Measurements from ENCODE around the gene DCLRE1B. TPM values are rescaled to one million over a fixed set of nuclear protein-coding genes. Genes with fewer than 3 reads are reported as not detected.

DCLRE1B gene
- total and polyA plus RNA-seq, 9 of the 15 experiments (the other 6 are each of a cell fraction or from before 2014, with no cell fraction given): 10.6 to 28.8 (median 17.2) TPM

DNA sequence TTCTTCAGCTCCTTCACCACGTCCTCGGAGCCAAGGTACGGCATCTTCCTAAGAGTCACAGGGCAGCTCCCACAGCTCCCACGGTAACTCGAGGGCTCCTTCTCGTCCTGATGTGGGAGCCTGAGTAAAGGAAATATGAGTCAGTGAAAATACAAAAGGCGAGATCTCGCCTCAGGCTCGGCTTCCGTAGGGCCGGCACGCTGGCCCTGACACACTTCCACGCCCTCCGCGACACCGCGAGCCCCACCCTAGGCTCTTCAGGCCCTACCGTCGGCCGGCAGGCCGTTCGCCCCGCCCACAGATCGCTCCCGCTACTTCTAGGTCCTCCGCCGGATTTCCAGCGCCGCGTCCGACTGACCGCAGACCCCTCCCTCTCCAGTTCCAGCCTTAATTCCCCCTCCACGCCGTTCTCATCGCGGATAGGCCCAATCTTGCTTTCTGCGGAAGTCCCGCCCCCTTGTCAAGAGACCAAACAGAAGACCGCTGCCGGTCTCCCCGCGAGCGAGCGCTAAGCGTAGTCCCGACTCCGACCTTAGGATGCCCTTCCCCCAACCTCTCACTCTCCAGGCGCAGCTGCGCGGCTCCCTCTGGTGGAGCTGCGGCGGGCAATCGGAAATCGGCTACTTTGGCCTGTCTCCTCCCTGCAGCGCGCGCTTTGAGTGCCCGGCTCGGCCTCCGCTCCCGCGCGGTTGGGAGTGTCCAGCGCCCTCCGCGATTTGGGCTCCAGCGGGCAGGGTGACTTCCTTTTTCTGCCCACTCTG lies at the start of gene DCLRE1B, which contains the start of gene AP4B1 (continued):
- TF ChIP-seq, protein P1, sequence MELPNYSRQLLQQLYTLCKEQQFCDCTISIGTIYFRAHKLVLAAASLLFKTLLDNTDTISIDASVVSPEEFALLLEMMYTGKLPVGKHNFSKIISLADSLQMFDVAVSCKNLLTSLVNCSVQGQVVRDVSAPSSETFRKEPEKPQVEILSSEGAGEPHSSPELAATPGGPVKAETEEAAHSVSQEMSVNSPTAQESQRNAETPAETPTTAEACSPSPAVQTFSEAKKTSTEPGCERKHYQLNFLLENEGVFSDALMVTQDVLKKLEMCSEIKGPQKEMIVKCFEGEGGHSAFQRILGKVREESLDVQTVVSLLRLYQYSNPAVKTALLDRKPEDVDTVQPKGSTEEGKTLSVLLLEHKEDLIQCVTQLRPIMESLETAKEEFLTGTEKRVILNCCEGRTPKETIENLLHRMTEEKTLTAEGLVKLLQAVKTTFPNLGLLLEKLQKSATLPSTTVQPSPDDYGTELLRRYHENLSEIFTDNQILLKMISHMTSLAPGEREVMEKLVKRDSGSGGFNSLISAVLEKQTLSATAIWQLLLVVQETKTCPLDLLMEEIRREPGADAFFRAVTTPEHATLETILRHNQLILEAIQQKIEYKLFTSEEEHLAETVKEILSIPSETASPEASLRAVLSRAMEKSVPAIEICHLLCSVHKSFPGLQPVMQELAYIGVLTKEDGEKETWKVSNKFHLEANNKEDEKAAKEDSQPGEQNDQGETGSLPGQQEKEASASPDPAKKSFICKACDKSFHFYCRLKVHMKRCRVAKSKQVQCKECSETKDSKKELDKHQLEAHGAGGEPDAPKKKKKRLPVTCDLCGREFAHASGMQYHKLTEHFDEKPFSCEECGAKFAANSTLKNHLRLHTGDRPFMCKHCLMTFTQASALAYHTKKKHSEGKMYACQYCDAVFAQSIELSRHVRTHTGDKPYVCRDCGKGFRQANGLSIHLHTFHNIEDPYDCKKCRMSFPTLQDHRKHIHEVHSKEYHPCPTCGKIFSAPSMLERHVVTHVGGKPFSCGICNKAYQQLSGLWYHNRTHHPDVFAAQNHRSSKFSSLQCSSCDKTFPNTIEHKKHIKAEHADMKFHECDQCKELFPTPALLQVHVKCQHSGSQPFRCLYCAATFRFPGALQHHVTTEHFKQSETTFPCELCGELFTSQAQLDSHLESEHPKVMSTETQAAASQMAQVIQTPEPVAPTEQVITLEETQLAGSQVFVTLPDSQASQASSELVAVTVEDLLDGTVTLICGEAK (IDR thresholded peaks at IDR 0.05): peak; percentile 92
- TF ChIP-seq, protein P1 (CRISPR knock-in tag; IDR thresholded peaks at IDR 0.05): no peak
- TF ChIP-seq E2F3 (CRISPR knock-in tag; IDR thresholded peaks at IDR 0.05) (peak; percentile 98), RAD21 (CRISPR knock-in tag; conservative IDR thresholded peaks at IDR 0.05 in 1 of 2, IDR thresholded peaks at IDR 0.05 in 1 of 2) (peak; percentile 95 to 98), ZNF316 (IDR thresholded peaks at IDR 0.05) (peak; percentile 49), STAG1 (CRISPR knock-in tag; IDR thresholded peaks at IDR 0.05; ENCODE audit: borderline replicate concordance) (no peak), KAT8 (IDR thresholded peaks at IDR 0.05; ENCODE audit: low read depth) (no peak), NFE2L1 (tag; IDR thresholded peaks at IDR 0.05; ENCODE audit: borderline replicate concordance, low read depth) (no peak), JUND (IDR thresholded peaks at IDR 0.05; ENCODE audit: borderline replicate concordance, low read depth, low read length) (peak; percentile 80), JUND (tag; IDR thresholded peaks at IDR 0.05; ENCODE audit: borderline replicate concordance, low read depth, low read length) (peak; percentile 59; the same call in 1 of the 3 replicates)
- TF ChIP-seq, protein P2, sequence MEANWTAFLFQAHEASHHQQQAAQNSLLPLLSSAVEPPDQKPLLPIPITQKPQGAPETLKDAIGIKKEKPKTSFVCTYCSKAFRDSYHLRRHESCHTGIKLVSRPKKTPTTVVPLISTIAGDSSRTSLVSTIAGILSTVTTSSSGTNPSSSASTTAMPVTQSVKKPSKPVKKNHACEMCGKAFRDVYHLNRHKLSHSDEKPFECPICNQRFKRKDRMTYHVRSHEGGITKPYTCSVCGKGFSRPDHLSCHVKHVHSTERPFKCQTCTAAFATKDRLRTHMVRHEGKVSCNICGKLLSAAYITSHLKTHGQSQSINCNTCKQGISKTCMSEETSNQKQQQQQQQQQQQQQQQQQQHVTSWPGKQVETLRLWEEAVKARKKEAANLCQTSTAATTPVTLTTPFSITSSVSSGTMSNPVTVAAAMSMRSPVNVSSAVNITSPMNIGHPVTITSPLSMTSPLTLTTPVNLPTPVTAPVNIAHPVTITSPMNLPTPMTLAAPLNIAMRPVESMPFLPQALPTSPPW (CRISPR knock-in tag; IDR thresholded peaks at IDR 0.05): peak; percentile 94
- TF ChIP-seq, protein P3, sequence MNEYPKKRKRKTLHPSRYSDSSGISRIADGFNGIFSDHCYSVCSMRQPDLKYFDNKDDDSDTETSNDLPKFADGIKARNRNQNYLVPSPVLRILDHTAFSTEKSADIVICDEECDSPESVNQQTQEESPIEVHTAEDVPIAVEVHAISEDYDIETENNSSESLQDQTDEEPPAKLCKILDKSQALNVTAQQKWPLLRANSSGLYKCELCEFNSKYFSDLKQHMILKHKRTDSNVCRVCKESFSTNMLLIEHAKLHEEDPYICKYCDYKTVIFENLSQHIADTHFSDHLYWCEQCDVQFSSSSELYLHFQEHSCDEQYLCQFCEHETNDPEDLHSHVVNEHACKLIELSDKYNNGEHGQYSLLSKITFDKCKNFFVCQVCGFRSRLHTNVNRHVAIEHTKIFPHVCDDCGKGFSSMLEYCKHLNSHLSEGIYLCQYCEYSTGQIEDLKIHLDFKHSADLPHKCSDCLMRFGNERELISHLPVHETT (CRISPR knock-in tag; conservative IDR thresholded peaks at IDR 0.05 in 1 of 2, IDR thresholded peaks at IDR 0.05 in 1 of 2): peak in 1 of 2 experiments; percentile 97; a peak in 2 of 4 replicates
- TF ChIP-seq, protein P4, sequence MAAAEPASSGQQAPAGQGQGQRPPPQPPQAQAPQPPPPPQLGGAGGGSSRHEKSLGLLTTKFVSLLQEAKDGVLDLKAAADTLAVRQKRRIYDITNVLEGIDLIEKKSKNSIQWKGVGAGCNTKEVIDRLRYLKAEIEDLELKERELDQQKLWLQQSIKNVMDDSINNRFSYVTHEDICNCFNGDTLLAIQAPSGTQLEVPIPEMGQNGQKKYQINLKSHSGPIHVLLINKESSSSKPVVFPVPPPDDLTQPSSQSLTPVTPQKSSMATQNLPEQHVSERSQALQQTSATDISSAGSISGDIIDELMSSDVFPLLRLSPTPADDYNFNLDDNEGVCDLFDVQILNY (CRISPR knock-in tag; IDR thresholded peaks at IDR 0.05): peak; percentile 78; the same call in 1 of the 2 replicates

Data from K562 (cell line).